Loucy (cell line): ENCODE measurements around the gene IFT27.

Source experiments
- H2AFZ ChIP-seq: fragments of 200-600 bp; sonication (generic); 2 replicates; pipeline ENCODE4 v1.6.0; 2016; ENCODE audit warnings: antibody characterized with exemption, mild to moderate bottlenecking, low read length, moderate library complexity
- H3F3A ChIP-seq: fragments of 200-600 bp; 2 replicates; pipeline ENCODE4 v1.6.0; 2016; ENCODE audit warnings: antibody characterized with exemption, low read depth, mild to moderate bottlenecking
- H3K27me3 ChIP-seq: fragments of 200-600 bp; sonication (generic); 2 replicates; pipeline ENCODE4 v1.6.1; 2014; ENCODE audit warnings: low read length, mild to moderate bottlenecking; ENCODE audit not compliant: insufficient read depth, poor library complexity, severe bottlenecking
- H3K36me3 ChIP-seq: fragments of 200-600 bp; sonication (generic); 2 replicates; pipeline ENCODE4 v1.6.1; 2016; ENCODE audit warnings: low read length; ENCODE audit not compliant: insufficient read depth
- H3K4me1 ChIP-seq: fragments of 200-600 bp; sonication (generic); 2 replicates; pipeline ENCODE4 v1.5.1; 2014; ENCODE audit warnings: low read length, mild to moderate bottlenecking; ENCODE audit not compliant: insufficient read depth, poor library complexity, severe bottlenecking
- H3K4me2 ChIP-seq: fragments of 200-600 bp; sonication (generic); 2 replicates; pipeline ENCODE4 v1.6.0; 2014; ENCODE audit warnings: antibody characterized with exemption, low read length, low read depth, mild to moderate bottlenecking; ENCODE audit not compliant: poor library complexity, severe bottlenecking
- H3K4me3 ChIP-seq: fragments of 200-600 bp; sonication (generic); 2 replicates; pipeline ENCODE4 v1.5.1; 2014; ENCODE audit warnings: low read length, mild to moderate bottlenecking, mixed read lengths; ENCODE audit not compliant: poor library complexity, severe bottlenecking
- H3K79me2 ChIP-seq: fragments of 200-600 bp; sonication (generic); 2 replicates; pipeline ENCODE4 v1.6.1; 2014; ENCODE audit warnings: low read length; ENCODE audit not compliant: insufficient read depth
- H3K9ac ChIP-seq: fragments of 200-600 bp; sonication (generic); 2 replicates; pipeline ENCODE4 v1.6.0; 2014; ENCODE audit warnings: mild to moderate bottlenecking, low read depth, low read length, moderate library complexity; ENCODE audit not compliant: poor library complexity, severe bottlenecking
- H3K9me2 ChIP-seq: fragments of 200-600 bp; sonication (generic); replicated peaks from 2 replicates; pipeline ENCODE4 v1.6.1; 2016; ENCODE audit warnings: low read depth, low read length, mixed read lengths
- H3K9me3 ChIP-seq: fragments of 200-600 bp; sonication (generic); 2 replicates; pipeline ENCODE4 v1.6.1; 2014; ENCODE audit warnings: mild to moderate bottlenecking, antibody characterized with exemption, low read length, low read depth; ENCODE audit not compliant: insufficient read depth
- H4K20me1 ChIP-seq: fragments of 200-600 bp; sonication (generic); 2 replicates; pipeline ENCODE4 v1.6.0; 2014; ENCODE audit warnings: antibody characterized with exemption, low read length, mild to moderate bottlenecking; ENCODE audit not compliant: insufficient read depth, poor library complexity, severe bottlenecking
- CTCF ChIP-seq: fragments of 200-600 bp; sonication (generic); conservative IDR thresholded peaks from 2 replicates; pipeline ENCODE4 v1.5.1; 2014; ENCODE audit warnings: mild to moderate bottlenecking, antibody characterized with exemption, low read length
- EZH2phosphoT487 ChIP-seq: fragments of 200-600 bp; IDR thresholded peaks from 2 replicates; pipeline ENCODE4 v1.6.1; 2018; ENCODE audit warnings: antibody characterized with exemption, mild to moderate bottlenecking, moderate library complexity, borderline replicate concordance

Gene IFT27

GRCh38 chr22:36822581-36822980 lies 46.7 kb upstream of the IFT27 start:
- no peaks in the 10 kb centered on the region for H3F3A ChIP-seq
- H3K36me3 ChIP-seq: no peaks in the 10 kb centered on the region
- H3K27me3 ChIP-seq: peaks cover 4% of the 10 kb centered on the region
- no peaks in the 10 kb centered on the region for H4K20me1 ChIP-seq
- TF ChIP-seq CTCF (no peak), EZH2phosphoT487 (no peak)
- H3K79me2 ChIP-seq: no peaks in the 10 kb centered on the region
- no peak overlapping the region for H3K4me3 ChIP-seq
- no peak overlapping the region for H2AFZ ChIP-seq
- H3K9me3 ChIP-seq: no peaks in the 10 kb centered on the region
- H3K4me1 ChIP-seq: no peaks in the 10 kb centered on the region
- H3K9me2 ChIP-seq: no peaks in the 10 kb centered on the region
- no peak overlapping the region for H3K9ac ChIP-seq
- H3K4me2 ChIP-seq: no peak overlapping the region

GRCh38 chr22:36819112-36819511 lies 43.2 kb upstream of the IFT27 start:
- TF ChIP-seq EZH2phosphoT487: no peak
- Histone ChIP-seq H3K9me3 (no peaks in the 10 kb centered on the region), H3K4me3 (no peak overlapping the region), H3K4me1 (no peaks in the 10 kb centered on the region), H3K9ac (no peak overlapping the region), H3K27me3 (peaks cover 6% of the 10 kb centered on the region), H3K79me2 (no peaks in the 10 kb centered on the region), H3K36me3 (no peaks in the 10 kb centered on the region), H3K4me2 (no peak overlapping the region), H4K20me1 (no peaks in the 10 kb centered on the region), H3K9me2 (no peaks in the 10 kb centered on the region), H2AFZ (no peak overlapping the region), H3F3A (no peaks in the 10 kb centered on the region)

GRCh38 chr22:36818010-36818642 lies 42.2 kb upstream of the IFT27 start:
- no peak overlapping the region for H3K9ac ChIP-seq
- no peaks in the 10 kb centered on the region for H4K20me1 ChIP-seq
- H3K36me3 ChIP-seq: no peaks in the 10 kb centered on the region
- H3K9me3 ChIP-seq: no peaks in the 10 kb centered on the region
- H2AFZ ChIP-seq: no peak overlapping the region
- no peaks in the 10 kb centered on the region for H3K9me2 ChIP-seq
- H3K4me2 ChIP-seq: no peak overlapping the region
- no peaks in the 10 kb centered on the region for H3F3A ChIP-seq
- no peak overlapping the region for H3K4me3 ChIP-seq
- H3K4me1 ChIP-seq: no peaks in the 10 kb centered on the region
- peaks cover 6% of the 10 kb centered on the region for H3K27me3 ChIP-seq
- TF ChIP-seq CTCF (no peak), EZH2phosphoT487 (no peak)
- no peaks in the 10 kb centered on the region for H3K79me2 ChIP-seq

GRCh38 chr22:36817525-36817848 lies 41.6 kb upstream of the IFT27 start:
- Histone ChIP-seq H3K9me2 (no peaks in the 10 kb centered on the region), H3K9ac (no peak overlapping the region), H3K4me3 (no peak overlapping the region), H4K20me1 (no peaks in the 10 kb centered on the region), H2AFZ (no peak overlapping the region), H3K9me3 (no peaks in the 10 kb centered on the region), H3K79me2 (no peaks in the 10 kb centered on the region), H3K36me3 (no peaks in the 10 kb centered on the region), H3F3A (no peaks in the 10 kb centered on the region), H3K4me2 (no peak overlapping the region), H3K27me3 (peaks cover 6% of the 10 kb centered on the region), H3K4me1 (no peaks in the 10 kb centered on the region)
- TF ChIP-seq CTCF: no peak
- TF ChIP-seq EZH2phosphoT487: no peak
